IMR-90 (cell line): ENCODE data around the gene NPLOC4. TPM values are rescaled to one million over a fixed set of nuclear protein-coding genes. Genes with fewer than 3 reads are reported as not detected.
A peak's percentile ranks its signal among the peaks of the same experiment; 100 is the strongest.

Experiments used
- ATAC-seq: fragments of 200-7000 bp; cut with Tn5 transposase; 2 replicates; pipeline ENCODE4 v1.9.1; 2020; ENCODE audit warnings: low read depth, mild to moderate bottlenecking, moderate library complexity
- BruUV-seq: library from RNA; stranded (reverse); fragments of 400-500 nt; replicated peaks from 2 replicates; lab custom pipeline; 2021; lab: Mats Ljungman, UMichigan
- CTCF ChIA-PET: fragments of 300-600 bp; formaldehyde crosslinking; extraction: SDS; loops from one replicate; lab custom pipeline; 2021; ENCODE audit warnings: antibody characterized with exemption; lab: Yijun Ruan, JAX
- POLR2A ChIA-PET: fragments of 300-600 bp; sonication (Branson Sonifier 250); formaldehyde crosslinking; loops from one replicate; lab custom pipeline; 2022; ENCODE audit warnings: antibody characterized with exemption; ENCODE audit not compliant: unreplicated experiment; lab: Charles Lee
- DNase-seq: peaks from one replicate; pipeline ENCODE4 v3.0.0; 2013
- H2AFZ ChIP-seq: replicated peaks from 2 replicates; pipeline ENCODE3; 2013; ENCODE audit warnings: low read length, mild to moderate bottlenecking; ENCODE audit not compliant: poor library complexity
- H2AK5ac ChIP-seq: 2 replicates; pipeline ENCODE4 v1.6.1; 2013; ENCODE audit warnings: low read depth, low read length, inconsistent platforms
- H2AK9ac ChIP-seq: replicated peaks from 2 replicates; pipeline ENCODE3; 2013; ENCODE audit warnings: mild to moderate bottlenecking, low read depth, low read length, moderate library complexity; ENCODE audit not compliant: poor library complexity
- H2BK120ac ChIP-seq: 2 replicates; pipeline ENCODE4 v1.6.1; 2013; ENCODE audit warnings: low read depth, low read length, inconsistent platforms
- H2BK15ac ChIP-seq: 3 replicates; pipeline ENCODE4 v1.6.1; 2013; ENCODE audit warnings: low read depth, low read length, inconsistent platforms
- H2BK20ac ChIP-seq: 2 replicates; pipeline ENCODE4 v1.6.1; 2013; ENCODE audit warnings: low read depth, mild to moderate bottlenecking, inconsistent platforms, low read length, moderate library complexity
- H2BK5ac ChIP-seq: 2 replicates; pipeline ENCODE4 v1.6.1; 2013; ENCODE audit warnings: mild to moderate bottlenecking, low read depth, low read length, inconsistent platforms; ENCODE audit not compliant: poor library complexity, severe bottlenecking
- H3K14ac ChIP-seq: replicated peaks from 2 replicates; pipeline ENCODE4 v1.6.1; 2013; ENCODE audit warnings: low read depth, low read length, inconsistent platforms
- H3K18ac ChIP-seq: 2 replicates; pipeline ENCODE4 v1.6.1; 2013; ENCODE audit warnings: low read depth, low read length, control low read depth
- H3K23ac ChIP-seq: 2 replicates; pipeline ENCODE4 v1.6.1; 2013; ENCODE audit warnings: low read depth, low read length, inconsistent platforms
- H3K27ac ChIP-seq: 2 replicates; pipeline ENCODE4 v1.5.1; 2013; ENCODE audit warnings: mild to moderate bottlenecking, control low read depth, low read length; ENCODE audit not compliant: insufficient read depth
- H3K27me3 ChIP-seq: 2 replicates; pipeline ENCODE4 v1.6.1; 2013; ENCODE audit warnings: low read length; ENCODE audit not compliant: control insufficient read depth, insufficient read depth
- H3K36me3 ChIP-seq: 2 replicates; pipeline ENCODE4 v1.6.1; 2013; ENCODE audit warnings: low read length, mixed read lengths; ENCODE audit not compliant: control insufficient read depth, insufficient read depth
- H3K4ac ChIP-seq: 2 replicates; pipeline ENCODE4 v1.6.1; 2013; ENCODE audit warnings: low read depth, low read length, inconsistent platforms
- H3K4me1 ChIP-seq: 2 replicates; pipeline ENCODE4 v1.6.1; 2013; ENCODE audit warnings: low read length, mixed read lengths; ENCODE audit not compliant: control insufficient read depth, insufficient read depth
- H3K4me2 ChIP-seq: 2 replicates; pipeline ENCODE4 v1.6.1; 2013; ENCODE audit warnings: low read depth, mild to moderate bottlenecking, control low read depth, low read length, moderate library complexity
- H3K4me3 ChIP-seq: 2 replicates; pipeline ENCODE4 v1.5.1; 2013; ENCODE audit warnings: low read depth, mild to moderate bottlenecking, control low read depth, low read length, moderate library complexity; ENCODE audit not compliant: insufficient read depth
- H3K56ac ChIP-seq: 2 replicates; pipeline ENCODE4 v1.6.1; 2013; ENCODE audit warnings: low read length, inconsistent platforms; ENCODE audit not compliant: insufficient read depth; ENCODE audit errors: extremely low read depth
- H3K79me1 ChIP-seq, 2 experiments: 2 replicates each; pipeline ENCODE4 v1.6.1; 2013; ENCODE audit warnings: low read length in 2 of 2, inconsistent platforms in 1 of 2, low read depth in 1 of 2
- H3K9ac ChIP-seq: 2 replicates; pipeline ENCODE4 v1.6.1; 2013; ENCODE audit warnings: low read depth, low read length, control low read depth
- H3K9me1 ChIP-seq: 2 replicates; pipeline ENCODE4 v1.6.1; 2013; ENCODE audit warnings: low read length, inconsistent platforms; ENCODE audit not compliant: insufficient read depth
- H3K9me3 ChIP-seq: 2 replicates; pipeline ENCODE4 v1.6.1; 2013; ENCODE audit warnings: low read length; ENCODE audit not compliant: control insufficient read depth, insufficient read depth
- H4K20me1 ChIP-seq: 2 replicates; pipeline ENCODE4 v1.6.1; 2013; ENCODE audit warnings: low read length, inconsistent platforms; ENCODE audit not compliant: insufficient read depth
- H4K5ac ChIP-seq: 2 replicates; pipeline ENCODE4 v1.6.1; 2013; ENCODE audit warnings: mild to moderate bottlenecking, low read depth, low read length, control low read depth
- H4K8ac ChIP-seq, 2 experiments: 2 replicates each; pipeline ENCODE4 v1.6.1; 2013; ENCODE audit warnings: low read depth in 2 of 2, low read length in 2 of 2, control low read depth in 1 of 2, inconsistent platforms in 1 of 2
- H4K91ac ChIP-seq: 2 replicates; pipeline ENCODE4 v1.6.1; 2013; ENCODE audit warnings: low read depth, low read length, inconsistent platforms; ENCODE audit not compliant: insufficient read depth
- BHLHE40 ChIP-seq: fragments of 150-350 bp; IDR thresholded peaks from 2 replicates; pipeline ENCODE4 v1.6.1; 2016; ENCODE audit warnings: mild to moderate bottlenecking, low read depth, low read length
- CEBPB ChIP-seq: IDR thresholded peaks from 2 replicates; pipeline ENCODE4 v1.6.1; 2012; ENCODE audit warnings: low read depth, low read length, improper control_type of control experiment
- CHD1 ChIP-seq: IDR thresholded peaks from 2 replicates; pipeline ENCODE4 v1.6.1; 2012; ENCODE audit warnings: low read depth, low read length, improper control_type of control experiment
- CTCF ChIP-seq: conservative IDR thresholded peaks from 2 replicates; pipeline ENCODE4 v1.5.1; 2012; ENCODE audit warnings: mild to moderate bottlenecking, low read depth, low read length, improper control_type of control experiment
- ELK1 ChIP-seq: fragments of 150-350 bp; IDR thresholded peaks from 2 replicates; pipeline ENCODE4 v1.6.1; 2016; ENCODE audit warnings: low read depth, mild to moderate bottlenecking, low read length, moderate library complexity, borderline replicate concordance
- FOS ChIP-seq: fragments of 150-350 bp; IDR thresholded peaks from 2 replicates; pipeline ENCODE4 v1.6.1; 2016; ENCODE audit warnings: low read depth, low read length
- MAFK ChIP-seq: IDR thresholded peaks from 2 replicates; pipeline ENCODE4 v1.6.1; 2012; ENCODE audit warnings: low read depth, low read length, improper control_type of control experiment
- MAZ ChIP-seq: IDR thresholded peaks from 2 replicates; pipeline ENCODE4 v1.6.1; 2012; ENCODE audit warnings: low read depth, mild to moderate bottlenecking, low read length, improper control_type of control experiment, moderate library complexity, borderline replicate concordance
- MXI1 ChIP-seq: IDR thresholded peaks from 2 replicates; pipeline ENCODE4 v1.6.1; 2012; ENCODE audit warnings: low read depth, mild to moderate bottlenecking, low read length, moderate library complexity, borderline replicate concordance
- NFE2L2 ChIP-seq: fragments of 150-350 bp; IDR thresholded peaks from 2 replicates; pipeline ENCODE4 v1.6.1; 2016; ENCODE audit warnings: low read depth, mild to moderate bottlenecking, low read length
- POLR2A ChIP-seq: IDR thresholded peaks from 2 replicates; pipeline ENCODE4 v1.6.1; 2012; ENCODE audit warnings: mild to moderate bottlenecking, low read depth, low read length
- RAD21 ChIP-seq: IDR thresholded peaks from 2 replicates; pipeline ENCODE4 v1.6.1; 2012; ENCODE audit warnings: low read length, improper control_type of control experiment
- RCOR1 ChIP-seq: IDR thresholded peaks from 2 replicates; pipeline ENCODE4 v1.6.1; 2012; ENCODE audit warnings: mild to moderate bottlenecking, low read length, improper control_type of control experiment; ENCODE audit not compliant: insufficient replicate concordance
- RFX5 ChIP-seq: IDR thresholded peaks from 2 replicates; pipeline ENCODE4 v1.8.0; 2012; ENCODE audit warnings: low read depth, mild to moderate bottlenecking, low read length, moderate library complexity
- SMC3 ChIP-seq: fragments of 150-350 bp; IDR thresholded peaks from 2 replicates; pipeline ENCODE4 v1.6.1; 2016; ENCODE audit warnings: low read depth, mild to moderate bottlenecking, antibody characterized with exemption, low read length, moderate library complexity
- USF2 ChIP-seq: fragments of 150-350 bp; IDR thresholded peaks from 2 replicates; pipeline ENCODE4 v1.6.1; 2017; ENCODE audit warnings: mild to moderate bottlenecking, antibody characterized with exemption, low read length, low read depth
- WGBS, 2 experiments: methylation state at CpG; one replicate each; pipeline versions ENCODE4 v1.1.5 to v1.1.7; 2013; ENCODE audit warnings: missing lambda C conversion rate in 2 of 2; ENCODE audit not compliant: insufficient read length in 1 of 2; ENCODE audit errors: extremely low coverage in 2 of 2; 5-methylcytosine and 5-hydroxymethylcytosine counted together
- dilution Hi-C: fragments of 300-500 bp; cut with HindIII; formaldehyde crosslinking; loops from one replicate; pipeline ENCODE4 v1.14.3; 2018; ENCODE audit warnings: low sequenced_read_pairs; ENCODE audit not compliant: unreplicated experiment
- in situ Hi-C: fragments of 300-500 bp; cut with MboI; formaldehyde crosslinking; loops from 3 replicates; pipeline ENCODE4 v1.14.3; 2019; ENCODE audit warnings: low sequenced_read_pairs, inconsistent platforms, mixed read lengths
- intact Hi-C: fragments of 100-400 bp; cut with micrococcal nuclease; formaldehyde crosslinking; loops from 2 replicates; pipeline ENCODE4 v1.10.0; 2022
- polyA plus RNA-seq, 3 experiments: library from polyadenylated mRNA; depleted of rRNA; stranded (reverse); fragments of >200 nt; gene quantifications; 2 replicates each; pipeline ENCODE4 v1.2.3, GENCODE V29; 2012; ENCODE audit warnings: low replicate concordance in 1 of 3
- total RNA-seq: library from RNA; depleted of rRNA; stranded (reverse); fragments of >200 nt; gene quantifications from 2 replicates; pipeline ENCODE4 v1.2.3, GENCODE V29; 2012

The NPLOC4 gene
- total and polyA plus RNA-seq, 2 of the 4 experiments (the other 2 are of a cell fraction) = 70.4 to 78.3 TPM

DNA sequence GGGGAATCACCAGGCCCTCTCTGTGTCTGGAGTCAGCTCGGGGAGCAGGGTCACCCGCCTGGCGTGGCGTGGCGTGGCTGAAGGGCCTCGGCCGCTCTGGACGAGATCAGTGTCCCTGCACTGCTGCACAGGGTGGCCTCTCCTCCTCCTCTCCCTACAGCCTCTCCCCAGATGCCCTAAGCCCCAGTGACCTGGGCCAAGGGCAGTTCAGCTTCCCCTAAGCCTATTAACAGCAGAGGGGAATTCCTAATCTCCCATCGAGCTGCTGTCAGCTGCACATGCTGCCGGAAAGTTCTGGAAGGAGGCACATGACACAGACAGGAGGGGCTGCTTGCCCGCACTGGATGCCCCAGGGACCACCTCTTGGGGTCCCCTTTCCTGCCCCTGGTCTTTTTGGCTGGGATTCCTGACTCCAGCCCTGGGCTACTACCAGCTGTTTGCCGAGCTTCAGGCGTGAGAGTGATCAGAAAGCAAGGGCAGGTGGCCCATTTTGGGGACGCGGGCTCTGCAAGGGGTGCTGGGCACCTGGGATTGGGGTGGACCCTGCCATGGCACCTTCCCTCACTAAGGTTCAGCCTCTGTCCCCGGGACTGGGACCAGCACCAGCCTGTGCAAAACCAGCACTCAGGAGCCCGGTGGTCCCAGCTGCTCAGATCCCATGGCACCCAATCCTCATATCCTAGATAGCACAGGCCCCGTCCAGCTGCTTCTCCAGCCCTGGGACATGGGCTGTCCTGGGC lies 18.6 kb upstream of the NPLOC4 start:
- no peak overlapping the region for H4K8ac ChIP-seq
- H3K79me1 ChIP-seq = no peaks in the 10 kb centered on the region; a peak in 1 of 4 replicates
- no peak overlapping the region for H2AK9ac ChIP-seq
- H3K18ac ChIP-seq = no peak overlapping the region
- H3K9me3 ChIP-seq = no peaks in the 10 kb centered on the region
- dilution Hi-C loops = no loop called here
- H3K23ac ChIP-seq = no peak overlapping the region
- no peaks in the 10 kb centered on the region for H3K27me3 ChIP-seq
- H2BK15ac ChIP-seq = no peak overlapping the region
- H3K27ac ChIP-seq = no peak overlapping the region
- no peak overlapping the region for H3K14ac ChIP-seq
- H2BK5ac ChIP-seq = no peak overlapping the region
- no TSS peak for BruUV-seq
- H4K91ac ChIP-seq = no peak overlapping the region
- H4K20me1 ChIP-seq = peaks cover 3% of the 10 kb centered on the region; the same call in 1 of the 2 replicates
- H3K36me3 ChIP-seq = no peaks in the 10 kb centered on the region
- H3K9ac ChIP-seq = no peak overlapping the region
- intact Hi-C loops = no loop called here
- H2BK20ac ChIP-seq = no peak overlapping the region
- POLR2A ChIA-PET = no interaction called here
- H3K56ac ChIP-seq = no peak overlapping the region
- peaks cover 12% of the 10 kb centered on the region for H3K9me1 ChIP-seq
- in situ Hi-C loops = no loop called here
- peaks cover 6% of the 10 kb centered on the region for H3K4me1 ChIP-seq
- DNase-seq = no peak
- no peak overlapping the region for H3K4me2 ChIP-seq
- H4K5ac ChIP-seq = no peak overlapping the region
- H3K4ac ChIP-seq = no peak overlapping the region
- H2AK5ac ChIP-seq = no peak overlapping the region
- 75% methylated on average over 7 of the region's 18 CpGs; no CpG with 5 or more reads in 1 of the 2 experiments for WGBS, 2 experiments
- TF ChIP-seq NFE2L2 = no peak
- no peak for TF ChIP-seq SMC3
- no peak for TF ChIP-seq CHD1
- no peak for TF ChIP-seq BHLHE40
- TF ChIP-seq RAD21 = no peak
- TF ChIP-seq CTCF = no peak
- TF ChIP-seq CEBPB = no peak
- no peak for TF ChIP-seq MXI1
- no peak for TF ChIP-seq MAFK
- TF ChIP-seq RCOR1 = no peak
- TF ChIP-seq FOS = no peak
- TF ChIP-seq MAZ = no peak
- TF ChIP-seq RFX5 = no peak
- TF ChIP-seq ELK1 = no peak
- TF ChIP-seq USF2 = no peak
- TF ChIP-seq POLR2A = no peak
- H3K4me3 ChIP-seq = no peak overlapping the region
- ATAC-seq = no peak
- H2BK120ac ChIP-seq = no peak overlapping the region
- CTCF ChIA-PET = no interaction called here
- H2AFZ ChIP-seq = peak overlapping the region; percentile 32
